HEK293 (cell line): ENCODE results near the gene SMAD4.

Source experiments
- CTCF ChIA-PET: fragments of 350-600 bp; formaldehyde crosslinking; extraction: SDS; loops from one replicate; lab custom pipeline; 2021; ENCODE audit warnings: antibody characterized with exemption; lab: Yijun Ruan, JAX
- POLR2A ChIA-PET: fragments of 300-600 bp; formaldehyde crosslinking; extraction: SDS; loops from one replicate; lab custom pipeline; 2020; ENCODE audit warnings: antibody characterized with exemption, inconsistent platforms; lab: Yijun Ruan, JAX
- H3K27ac ChIP-seq: fragments of 200-500 bp; sonication (Bioruptor generic); 2 replicates; pipeline ENCODE4 v1.5.1; 2014; ENCODE audit warnings: low read depth, low read length, control low read depth, inconsistent platforms; ENCODE audit errors: extremely low read depth
- H3K36me3 ChIP-seq, 2 experiments: fragments of 200-500 bp in 1 of 2; sonication (Bioruptor generic) in 1 of 2; 1 replicate in 1 of 2; 2 replicates in 1 of 2; pipeline ENCODE4 v1.5.1; 2014 to 2017; ENCODE audit warnings: inconsistent platforms in 2 of 2, low read length in 2 of 2; ENCODE audit not compliant: control insufficient read depth in 2 of 2, insufficient read depth in 1 of 2
- H3K4me1 ChIP-seq: fragments of 200-500 bp; sonication (Bioruptor generic); 2 replicates; pipeline ENCODE4 v1.5.1; 2014; ENCODE audit warnings: mild to moderate bottlenecking, low read length, inconsistent platforms; ENCODE audit not compliant: control insufficient read depth, insufficient read depth
- H3K4me3 ChIP-seq: 2 replicates; pipeline ENCODE4 v1.5.1; 2011; ENCODE audit warnings: low read depth, mild to moderate bottlenecking, control low read depth, low read length, moderate library complexity
- H3K9me3 ChIP-seq: fragments of 200-500 bp; sonication (Bioruptor generic); 2 replicates; pipeline ENCODE4 v1.5.1; 2014; ENCODE audit warnings: low read depth, low read length, inconsistent platforms; ENCODE audit not compliant: control insufficient read depth, insufficient read depth
- CTCF ChIP-seq: fragments of 450-650 bp; formaldehyde crosslinking; IDR thresholded peaks from 2 replicates; pipeline ENCODE4 v1.5.1; 2016; ENCODE audit warnings: missing biosample characterization, missing genetic modification characterization
- KLF9 ChIP-seq: fragments of 450-650 bp; formaldehyde crosslinking; IDR thresholded peaks from 2 replicates; pipeline ENCODE4 v1.5.1; 2016; ENCODE audit warnings: missing biosample characterization, missing genetic modification characterization, low read depth
- OSR2 ChIP-seq: fragments of 450-650 bp; formaldehyde crosslinking; IDR thresholded peaks from 2 replicates; pipeline ENCODE4 v1.5.1; 2016; ENCODE audit warnings: missing biosample characterization, missing genetic modification characterization
- PATZ1 ChIP-seq: fragments of 450-650 bp; formaldehyde crosslinking; IDR thresholded peaks from 2 replicates; pipeline ENCODE4 v1.5.1; 2016; ENCODE audit warnings: missing biosample characterization, missing genetic modification characterization
- PBX3 ChIP-seq: sonication (generic); formaldehyde crosslinking; IDR thresholded peaks from 2 replicates; pipeline ENCODE4 v1.8.1; 2022; ENCODE audit warnings: mild to moderate bottlenecking, moderate library complexity, missing genetic modification reagents
- SCRT1 ChIP-seq: fragments of 450-650 bp; formaldehyde crosslinking; IDR thresholded peaks from 2 replicates; pipeline ENCODE4 v1.5.1; 2016; ENCODE audit warnings: missing biosample characterization, missing genetic modification characterization, borderline replicate concordance
- YY1 ChIP-seq: fragments of 450-650 bp; formaldehyde crosslinking; IDR thresholded peaks from 2 replicates; pipeline ENCODE4 v1.5.1; 2018; ENCODE audit warnings: missing biosample characterization, missing genetic modification characterization
- ZBTB10 ChIP-seq: fragments of 450-650 bp; formaldehyde crosslinking; IDR thresholded peaks from 2 replicates; pipeline ENCODE4 v1.5.1; 2016; ENCODE audit warnings: missing biosample characterization, missing genetic modification characterization
- ZBTB17 ChIP-seq: fragments of 450-650 bp; formaldehyde crosslinking; IDR thresholded peaks from 2 replicates; pipeline ENCODE4 v1.5.1; 2016; ENCODE audit warnings: missing biosample characterization, missing genetic modification characterization
- ZFHX2 ChIP-seq: fragments of 450-650 bp; formaldehyde crosslinking; conservative IDR thresholded peaks from 2 replicates; pipeline ENCODE4 v1.5.1; 2016; ENCODE audit warnings: missing biosample characterization, missing genetic modification characterization
- ZNF10 ChIP-seq: fragments of 450-650 bp; formaldehyde crosslinking; IDR thresholded peaks from 2 replicates; pipeline ENCODE4 v1.5.1; 2017; ENCODE audit warnings: missing biosample characterization, missing genetic modification characterization
- ZNF112 ChIP-seq: fragments of 450-650 bp; formaldehyde crosslinking; IDR thresholded peaks from 2 replicates; pipeline ENCODE4 v1.5.0; 2017; ENCODE audit warnings: missing biosample characterization, missing genetic modification characterization
- ZNF114 ChIP-seq: fragments of 450-650 bp; formaldehyde crosslinking; IDR thresholded peaks from 2 replicates; pipeline ENCODE4 v1.5.0; 2017; ENCODE audit warnings: missing biosample characterization, missing genetic modification characterization
- ZNF121 ChIP-seq: fragments of 450-650 bp; formaldehyde crosslinking; IDR thresholded peaks from 2 replicates; pipeline ENCODE4 v1.5.1; 2016; ENCODE audit warnings: missing biosample characterization, missing genetic modification characterization
- ZNF133 ChIP-seq: fragments of 450-650 bp; formaldehyde crosslinking; IDR thresholded peaks from 2 replicates; pipeline ENCODE4 v1.5.1; 2016; ENCODE audit warnings: missing biosample characterization, missing genetic modification characterization
- ZNF155 ChIP-seq: fragments of 450-650 bp; formaldehyde crosslinking; IDR thresholded peaks from 2 replicates; pipeline ENCODE4 v1.5.1; 2016; ENCODE audit warnings: missing biosample characterization, missing genetic modification characterization
- ZNF16 ChIP-seq: fragments of 450-650 bp; formaldehyde crosslinking; IDR thresholded peaks from 2 replicates; pipeline ENCODE4 v1.5.1; 2016; ENCODE audit warnings: low read depth, missing biosample characterization, missing genetic modification characterization
- ZNF184 ChIP-seq: fragments of 450-650 bp; IDR thresholded peaks from 2 replicates; pipeline ENCODE4 v1.5.1; 2018; ENCODE audit warnings: missing biosample characterization, mild to moderate bottlenecking, missing genetic modification characterization
- ZNF248 ChIP-seq: fragments of 450-650 bp; formaldehyde crosslinking; IDR thresholded peaks from 2 replicates; pipeline ENCODE4 v1.5.1; 2017; ENCODE audit warnings: missing biosample characterization, missing genetic modification characterization
- ZNF311 ChIP-seq: fragments of 450-650 bp; formaldehyde crosslinking; IDR thresholded peaks from 2 replicates; pipeline ENCODE4 v1.5.1; 2017; ENCODE audit warnings: missing biosample characterization, missing genetic modification characterization, borderline replicate concordance
- ZNF626 ChIP-seq: fragments of 450-650 bp; sonication (Bioruptor Pico); formaldehyde crosslinking; IDR thresholded peaks from 2 replicates; pipeline ENCODE4 v1.5.1; 2018; ENCODE audit warnings: missing biosample characterization, missing genetic modification characterization, inconsistent platforms
- ZNF768 ChIP-seq: fragments of 450-650 bp; formaldehyde crosslinking; IDR thresholded peaks from 2 replicates; pipeline ENCODE4 v1.5.1; 2018; ENCODE audit warnings: missing biosample characterization, mild to moderate bottlenecking, missing genetic modification characterization
- ZNF777 ChIP-seq: fragments of 450-650 bp; formaldehyde crosslinking; IDR thresholded peaks from 2 replicates; pipeline ENCODE4 v1.5.1; 2017; ENCODE audit warnings: missing biosample characterization, missing genetic modification characterization, borderline replicate concordance

The SMAD4 gene

GRCh38 chr18:51121597-51121857 lies 91.5 kb downstream of the SMAD4 start:
- Histone ChIP-seq H3K4me3 (no peak overlapping the region), H3K4me1 (no peaks in the 10 kb centered on the region), H3K36me3 (no peaks in the 10 kb centered on the region), H3K27ac (no peak overlapping the region), H3K9me3 (no peaks in the 10 kb centered on the region)
- POLR2A ChIA-PET, result no interaction called here
- CTCF ChIA-PET, result no interaction called here
- no peak for TF ChIP-seq ZNF155 (tag by site-specific recombination)
- TF ChIP-seq ZFHX2 (tag by site-specific recombination), result no peak
- no peak for TF ChIP-seq ZNF112 (tag by site-specific recombination)
- no peak for TF ChIP-seq OSR2 (tag by site-specific recombination)
- no peak for TF ChIP-seq SCRT1 (tag by site-specific recombination)
- TF ChIP-seq, all 188 proteins: peak for 0

- H3K36me3 ChIP-seq, result no peaks in the 10 kb centered on the region
- POLR2A ChIA-PET, result no interaction called here
- CTCF ChIA-PET, result interaction anchor here (1.8 kb wide), 1 partner anchor 14 kb away, joined by 11 read pairs; no protein-coding TSS in a partner anchor
- H3K27ac ChIP-seq, result no peak overlapping the region
- TF ChIP-seq ZBTB10 (tag by site-specific recombination), result no peak
- TF ChIP-seq ZNF16 (tag by site-specific recombination), result no peak
- no peak for TF ChIP-seq ZNF777
- no peak for TF ChIP-seq ZNF184
- no peak for TF ChIP-seq ZNF311
- TF ChIP-seq ZNF248 (tag by site-specific recombination), result no peak
- H3K9me3 ChIP-seq, result no peaks in the 10 kb centered on the region
- no peaks in the 10 kb centered on the region for H3K4me1 ChIP-seq
- H3K4me3 ChIP-seq, result no peak overlapping the region
Measured at GRCh38 chr18:51122266-51123045, 92.4 kb downstream of the SMAD4 start.

- ChIA-PET POLR2A (interaction anchor here (0.6 kb wide), 1 partner anchor 9 kb away, joined by 3 read pairs; no protein-coding TSS in a partner anchor), CTCF (interaction anchor here (1.8 kb wide), 1 partner anchor 14 kb away, joined by 11 read pairs; no protein-coding TSS in a partner anchor)
- TF ChIP-seq PBX3 (no peak), ZNF133 (no peak), ZBTB17 (no peak), CTCF (tag by site-specific recombination) (no peak), KLF9 (tag by site-specific recombination) (no peak), PATZ1 (tag by site-specific recombination) (no peak), ZNF114 (tag by site-specific recombination) (no peak), ZNF768 (no peak), ZNF155 (tag by site-specific recombination) (no peak), ZNF112 (tag by site-specific recombination) (no peak), YY1 (tag by site-specific recombination) (no peak), ZNF121 (tag by site-specific recombination) (no peak), ZNF10 (tag by site-specific recombination) (no peak), ZNF626 (tag by site-specific recombination) (no peak)
Measured at GRCh38 chr18:51123046-51123395, 93.0 kb downstream of the SMAD4 start.

More at GRCh38 chr18:51123046-51123395, 93.0 kb downstream of the SMAD4 start:
- Histone ChIP-seq H3K4me3 (no peak overlapping the region), H3K27ac (no peak overlapping the region), H3K36me3 (no peaks in the 10 kb centered on the region), H3K4me1 (no peaks in the 10 kb centered on the region), H3K9me3 (no peaks in the 10 kb centered on the region)
